ENCODE data around the gene MPHOSPH9.

Gene MPHOSPH9

DNA sequence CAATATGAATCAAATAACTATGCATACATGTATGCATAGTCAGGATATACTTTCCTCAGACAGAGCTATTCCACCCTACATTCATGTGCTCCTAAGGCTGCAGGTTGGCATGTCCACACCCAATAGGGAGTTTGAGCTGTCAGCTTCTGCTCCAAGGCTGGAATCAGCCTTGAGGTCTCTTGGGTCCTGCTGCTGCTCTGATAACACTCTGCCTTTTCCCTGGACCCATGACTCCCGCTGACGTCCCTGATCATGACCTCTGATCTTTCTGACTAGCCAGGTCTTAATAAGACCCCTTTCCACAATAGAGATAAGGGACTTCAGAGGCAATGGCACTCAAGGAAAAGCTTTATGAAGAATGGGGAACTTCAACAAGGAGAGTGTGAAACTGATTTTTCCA lies 87.7 kb downstream of the MPHOSPH9 start:
- no peak for TF ChIP-seq ARNTL (CRISPR knock-in tag; IDR thresholded peaks at IDR 0.05; ENCODE audit: borderline replicate concordance, low read depth)
- no peak for TF ChIP-seq ZFP30 (CRISPR knock-in tag; IDR thresholded peaks at IDR 0.05)
- TF ChIP-seq ZNF565 (CRISPR knock-in tag; conservative IDR thresholded peaks at IDR 0.05; ENCODE audit: low read depth): no peak
- no peak for TF ChIP-seq ESRRG (CRISPR knock-in tag; IDR thresholded peaks at IDR 0.05)
- no peak for TF ChIP-seq ZC3H10 (CRISPR knock-in tag; IDR thresholded peaks at IDR 0.05)
- no peak for TF ChIP-seq GLIS3 (CRISPR knock-in tag; IDR thresholded peaks at IDR 0.05)
- TF ChIP-seq, protein P1, sequence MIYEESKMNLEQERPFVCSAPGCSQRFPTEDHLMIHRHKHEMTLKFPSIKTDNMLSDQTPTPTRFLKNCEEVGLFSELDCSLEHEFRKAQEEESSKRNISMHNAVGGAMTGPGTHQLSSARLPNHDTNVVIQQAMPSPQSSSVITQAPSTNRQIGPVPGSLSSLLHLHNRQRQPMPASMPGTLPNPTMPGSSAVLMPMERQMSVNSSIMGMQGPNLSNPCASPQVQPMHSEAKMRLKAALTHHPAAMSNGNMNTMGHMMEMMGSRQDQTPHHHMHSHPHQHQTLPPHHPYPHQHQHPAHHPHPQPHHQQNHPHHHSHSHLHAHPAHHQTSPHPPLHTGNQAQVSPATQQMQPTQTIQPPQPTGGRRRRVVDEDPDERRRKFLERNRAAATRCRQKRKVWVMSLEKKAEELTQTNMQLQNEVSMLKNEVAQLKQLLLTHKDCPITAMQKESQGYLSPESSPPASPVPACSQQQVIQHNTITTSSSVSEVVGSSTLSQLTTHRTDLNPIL (CRISPR knock-in tag; IDR thresholded peaks at IDR 0.05; ENCODE audit: low read depth): no peak
- no peak for TF ChIP-seq TCF4 (CRISPR knock-in tag; IDR thresholded peaks at IDR 0.05; ENCODE audit: borderline replicate concordance)
- TF ChIP-seq, protein P2, sequence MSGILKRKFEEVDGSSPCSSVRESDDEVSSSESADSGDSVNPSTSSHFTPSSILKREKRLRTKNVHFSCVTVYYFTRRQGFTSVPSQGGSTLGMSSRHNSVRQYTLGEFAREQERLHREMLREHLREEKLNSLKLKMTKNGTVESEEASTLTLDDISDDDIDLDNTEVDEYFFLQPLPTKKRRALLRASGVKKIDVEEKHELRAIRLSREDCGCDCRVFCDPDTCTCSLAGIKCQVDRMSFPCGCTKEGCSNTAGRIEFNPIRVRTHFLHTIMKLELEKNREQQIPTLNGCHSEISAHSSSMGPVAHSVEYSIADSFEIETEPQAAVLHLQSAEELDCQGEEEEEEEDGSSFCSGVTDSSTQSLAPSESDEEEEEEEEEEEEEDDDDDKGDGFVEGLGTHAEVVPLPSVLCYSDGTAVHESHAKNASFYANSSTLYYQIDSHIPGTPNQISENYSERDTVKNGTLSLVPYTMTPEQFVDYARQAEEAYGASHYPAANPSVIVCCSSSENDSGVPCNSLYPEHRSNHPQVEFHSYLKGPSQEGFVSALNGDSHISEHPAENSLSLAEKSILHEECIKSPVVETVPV (CRISPR knock-in tag; IDR thresholded peaks at IDR 0.05): no peak
- no peak for TF ChIP-seq ZFP3 (CRISPR knock-in tag; IDR thresholded peaks at IDR 0.05)
- no peak for TF ChIP-seq BACH2 (CRISPR knock-in tag; IDR thresholded peaks at IDR 0.05; ENCODE audit: borderline replicate concordance)
- TF ChIP-seq, protein P3, sequence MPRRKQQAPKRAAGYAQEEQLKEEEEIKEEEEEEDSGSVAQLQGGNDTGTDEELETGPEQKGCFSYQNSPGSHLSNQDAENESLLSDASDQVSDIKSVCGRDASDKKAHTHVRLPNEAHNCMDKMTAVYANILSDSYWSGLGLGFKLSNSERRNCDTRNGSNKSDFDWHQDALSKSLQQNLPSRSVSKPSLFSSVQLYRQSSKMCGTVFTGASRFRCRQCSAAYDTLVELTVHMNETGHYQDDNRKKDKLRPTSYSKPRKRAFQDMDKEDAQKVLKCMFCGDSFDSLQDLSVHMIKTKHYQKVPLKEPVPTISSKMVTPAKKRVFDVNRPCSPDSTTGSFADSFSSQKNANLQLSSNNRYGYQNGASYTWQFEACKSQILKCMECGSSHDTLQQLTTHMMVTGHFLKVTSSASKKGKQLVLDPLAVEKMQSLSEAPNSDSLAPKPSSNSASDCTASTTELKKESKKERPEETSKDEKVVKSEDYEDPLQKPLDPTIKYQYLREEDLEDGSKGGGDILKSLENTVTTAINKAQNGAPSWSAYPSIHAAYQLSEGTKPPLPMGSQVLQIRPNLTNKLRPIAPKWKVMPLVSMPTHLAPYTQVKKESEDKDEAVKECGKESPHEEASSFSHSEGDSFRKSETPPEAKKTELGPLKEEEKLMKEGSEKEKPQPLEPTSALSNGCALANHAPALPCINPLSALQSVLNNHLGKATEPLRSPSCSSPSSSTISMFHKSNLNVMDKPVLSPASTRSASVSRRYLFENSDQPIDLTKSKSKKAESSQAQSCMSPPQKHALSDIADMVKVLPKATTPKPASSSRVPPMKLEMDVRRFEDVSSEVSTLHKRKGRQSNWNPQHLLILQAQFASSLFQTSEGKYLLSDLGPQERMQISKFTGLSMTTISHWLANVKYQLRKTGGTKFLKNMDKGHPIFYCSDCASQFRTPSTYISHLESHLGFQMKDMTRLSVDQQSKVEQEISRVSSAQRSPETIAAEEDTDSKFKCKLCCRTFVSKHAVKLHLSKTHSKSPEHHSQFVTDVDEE (CRISPR knock-in tag; IDR thresholded peaks at IDR 0.05): no peak
- ATAC-seq: no peak

DNA sequence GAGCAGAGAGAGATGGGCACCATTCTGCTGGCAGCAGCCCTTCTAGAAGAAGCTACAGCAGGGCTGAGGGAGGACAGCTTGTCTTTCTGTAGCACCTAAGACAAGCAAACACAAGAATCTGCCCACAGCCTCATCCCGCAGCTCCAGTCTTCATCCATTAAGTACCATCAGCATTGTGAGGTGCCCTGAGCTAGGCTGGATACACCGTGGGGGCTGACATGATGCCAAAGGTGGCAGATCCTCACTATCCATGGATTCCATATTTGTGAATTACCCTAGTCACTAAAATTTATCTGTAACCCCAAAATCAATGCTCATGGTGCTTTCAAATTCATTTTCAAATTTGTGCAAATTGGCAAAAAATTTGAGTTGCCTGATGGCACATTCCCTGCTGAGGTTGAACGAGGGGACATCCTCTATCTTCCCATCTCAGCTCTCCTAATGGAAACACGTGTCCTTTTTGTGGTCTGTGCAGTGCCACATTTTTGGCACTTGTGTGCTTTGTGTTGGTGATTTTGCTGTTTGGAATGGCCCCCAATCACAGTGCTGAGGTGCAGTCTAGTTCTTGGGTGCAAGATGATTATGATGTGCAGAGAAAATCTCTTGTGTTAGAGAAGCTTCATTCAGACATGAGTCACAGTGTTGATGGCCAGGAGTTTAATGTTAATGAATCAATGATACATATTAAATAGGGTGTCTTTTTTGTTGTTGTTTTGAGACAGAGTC lies 89.0 kb downstream of the MPHOSPH9 start:
- no peak for ATAC-seq
- TF ChIP-seq TOX (CRISPR knock-in tag; IDR thresholded peaks at IDR 0.05; ENCODE audit: borderline replicate concordance): no peak
- TF ChIP-seq, protein P4, sequence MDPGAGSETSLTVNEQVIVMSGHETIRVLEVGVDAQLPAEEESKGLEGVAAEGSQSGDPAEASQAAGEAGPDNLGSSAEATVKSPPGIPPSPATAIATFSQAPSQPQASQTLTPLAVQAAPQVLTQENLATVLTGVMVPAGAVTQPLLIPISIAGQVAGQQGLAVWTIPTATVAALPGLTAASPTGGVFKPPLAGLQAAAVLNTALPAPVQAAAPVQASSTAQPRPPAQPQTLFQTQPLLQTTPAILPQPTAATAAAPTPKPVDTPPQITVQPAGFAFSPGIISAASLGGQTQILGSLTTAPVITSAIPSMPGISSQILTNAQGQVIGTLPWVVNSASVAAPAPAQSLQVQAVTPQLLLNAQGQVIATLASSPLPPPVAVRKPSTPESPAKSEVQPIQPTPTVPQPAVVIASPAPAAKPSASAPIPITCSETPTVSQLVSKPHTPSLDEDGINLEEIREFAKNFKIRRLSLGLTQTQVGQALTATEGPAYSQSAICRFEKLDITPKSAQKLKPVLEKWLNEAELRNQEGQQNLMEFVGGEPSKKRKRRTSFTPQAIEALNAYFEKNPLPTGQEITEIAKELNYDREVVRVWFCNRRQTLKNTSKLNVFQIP (CRISPR knock-in tag; IDR thresholded peaks at IDR 0.05; ENCODE audit: borderline replicate concordance, low read depth): no peak
- TF ChIP-seq BACH2 (CRISPR knock-in tag; IDR thresholded peaks at IDR 0.05; ENCODE audit: borderline replicate concordance): no peak
- TF ChIP-seq RARB (CRISPR knock-in tag; IDR thresholded peaks at IDR 0.05): no peak
- TF ChIP-seq, protein P3 (CRISPR knock-in tag; IDR thresholded peaks at IDR 0.05): no peak

DNA sequence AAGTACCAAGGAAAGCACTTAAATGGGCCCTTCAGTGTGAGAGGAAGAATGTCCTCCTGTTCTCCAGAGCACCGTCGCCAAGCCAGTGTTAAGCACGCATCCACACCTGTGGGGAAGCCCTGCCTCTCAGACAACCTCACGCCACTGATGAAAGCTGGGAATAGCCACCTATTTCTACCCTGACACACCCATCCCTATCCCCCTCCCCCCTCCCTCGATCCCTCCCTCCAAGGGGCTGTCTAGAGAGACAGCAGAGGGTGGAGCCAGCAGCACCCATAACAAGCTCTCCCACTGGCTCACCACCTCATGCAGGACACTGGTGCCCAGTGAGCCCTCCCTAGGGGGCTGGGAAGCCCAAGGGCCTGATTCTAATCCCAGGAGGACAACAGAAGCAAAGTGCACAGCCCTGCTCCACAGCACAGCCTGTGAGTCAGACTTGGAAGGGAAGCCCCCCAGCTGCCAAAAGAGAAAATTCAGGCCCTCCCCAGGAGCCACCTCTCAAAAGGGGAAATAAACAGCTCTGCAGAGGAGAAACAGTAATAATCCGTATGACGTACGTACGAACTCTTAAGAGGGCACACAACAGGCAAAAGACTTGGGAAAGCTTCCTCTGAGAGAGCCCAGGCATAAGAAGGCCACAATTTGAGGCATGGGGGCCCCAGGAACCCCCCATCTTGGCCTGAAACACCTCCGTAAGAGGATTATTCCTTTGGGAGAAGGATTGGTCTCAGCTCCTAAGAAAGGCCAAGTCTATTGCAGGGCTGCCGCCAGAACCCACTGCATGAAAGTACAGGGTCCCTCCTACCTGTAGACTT lies 89.8 kb downstream of the MPHOSPH9 start:
- no peak for TF ChIP-seq ZNF8 (CRISPR knock-in tag; IDR thresholded peaks at IDR 0.05)
- no peak for TF ChIP-seq ZFP30 (CRISPR knock-in tag; IDR thresholded peaks at IDR 0.05)
- no peak for TF ChIP-seq BACH2 (CRISPR knock-in tag; IDR thresholded peaks at IDR 0.05; ENCODE audit: borderline replicate concordance)
- no peak for TF ChIP-seq SNAI2 (CRISPR knock-in tag; IDR thresholded peaks at IDR 0.05)
- TF ChIP-seq, protein P4 (CRISPR knock-in tag; IDR thresholded peaks at IDR 0.05; ENCODE audit: borderline replicate concordance, low read depth): no peak
- no peak for TF ChIP-seq TCF4 (CRISPR knock-in tag; IDR thresholded peaks at IDR 0.05; ENCODE audit: borderline replicate concordance)
- TF ChIP-seq, protein P5, sequence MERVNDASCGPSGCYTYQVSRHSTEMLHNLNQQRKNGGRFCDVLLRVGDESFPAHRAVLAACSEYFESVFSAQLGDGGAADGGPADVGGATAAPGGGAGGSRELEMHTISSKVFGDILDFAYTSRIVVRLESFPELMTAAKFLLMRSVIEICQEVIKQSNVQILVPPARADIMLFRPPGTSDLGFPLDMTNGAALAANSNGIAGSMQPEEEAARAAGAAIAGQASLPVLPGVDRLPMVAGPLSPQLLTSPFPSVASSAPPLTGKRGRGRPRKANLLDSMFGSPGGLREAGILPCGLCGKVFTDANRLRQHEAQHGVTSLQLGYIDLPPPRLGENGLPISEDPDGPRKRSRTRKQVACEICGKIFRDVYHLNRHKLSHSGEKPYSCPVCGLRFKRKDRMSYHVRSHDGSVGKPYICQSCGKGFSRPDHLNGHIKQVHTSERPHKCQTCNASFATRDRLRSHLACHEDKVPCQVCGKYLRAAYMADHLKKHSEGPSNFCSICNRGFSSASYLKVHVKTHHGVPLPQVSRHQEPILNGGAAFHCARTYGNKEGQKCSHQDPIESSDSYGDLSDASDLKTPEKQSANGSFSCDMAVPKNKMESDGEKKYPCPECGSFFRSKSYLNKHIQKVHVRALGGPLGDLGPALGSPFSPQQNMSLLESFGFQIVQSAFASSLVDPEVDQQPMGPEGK (CRISPR knock-in tag; IDR thresholded peaks at IDR 0.05; ENCODE audit: borderline replicate concordance): peak; percentile 71; the same call in 1 of the 2 replicates
- ATAC-seq: no peak; the same call in 2 of the 3 replicates

Measured in SK-N-SH treated with all-trans-retinoic acid at 6 μM for 48 hours (cell line).